Left forelimb (tissue), 1 donor: ENCODE measurements around the gene RBFOX1.

Source experiments
- DNase-seq: peaks from one replicate; pipeline ENCODE4 v3.0.0-alpha.2; 2018; ENCODE audit warnings: low spot score

Gene RBFOX1

GRCh38 chr16:7605812-7606211 is 273.2 kb downstream of the RBFOX1 start:
- DNase-seq, result no peak

- no peak for DNase-seq
These were observed 280.0 kb downstream of the RBFOX1 start for GRCh38 chr16:7612671-7613070.

- no peak for DNase-seq
These were observed 280.9 kb downstream of the RBFOX1 start for GRCh38 chr16:7613518-7613917.

GRCh38 chr16:7614021-7614795 is 281.6 kb downstream of the RBFOX1 start:
- no peak for DNase-seq

- no peak for DNase-seq
These were observed 282.9 kb downstream of the RBFOX1 start for GRCh38 chr16:7615565-7615964.

GRCh38 chr16:7624871-7625766 is 292.5 kb downstream of the RBFOX1 start:
- no peak for DNase-seq

GRCh38 chr16:7628981-7629380 is 296.3 kb downstream of the RBFOX1 start:
- DNase-seq, result no peak

GRCh38 chr16:7629571-7629970 is 296.9 kb downstream of the RBFOX1 start:
- DNase-seq, result no peak

- no peak for DNase-seq
These were observed 304.8 kb downstream of the RBFOX1 start for GRCh38 chr16:7637446-7637845.

GRCh38 chr16:7638306-7638705 is 305.7 kb downstream of the RBFOX1 start:
- no peak for DNase-seq

GRCh38 chr16:7640334-7640733 is 307.7 kb downstream of the RBFOX1 start:
- DNase-seq, result no peak

- DNase-seq, result no peak
These were observed 311.5 kb downstream of the RBFOX1 start for GRCh38 chr16:7644176-7644575.

GRCh38 chr16:7644811-7645210 is 312.2 kb downstream of the RBFOX1 start:
- DNase-seq, result no peak

GRCh38 chr16:7646821-7647500 is 314.3 kb downstream of the RBFOX1 start:
- DNase-seq, result no peak

GRCh38 chr16:7650431-7650830 is 317.8 kb downstream of the RBFOX1 start:
- DNase-seq, result no peak

- DNase-seq, result no peak
These were observed 319.3 kb downstream of the RBFOX1 start for GRCh38 chr16:7651803-7652570.

- no peak for DNase-seq
These were observed 321.3 kb downstream of the RBFOX1 start for GRCh38 chr16:7653746-7654461.

- DNase-seq, result no peak
These were observed 343.0 kb downstream of the RBFOX1 start for GRCh38 chr16:7675628-7676027.

GRCh38 chr16:7680296-7680695 is 347.7 kb downstream of the RBFOX1 start:
- DNase-seq, result no peak

- DNase-seq, result no peak
These were observed 356.2 kb downstream of the RBFOX1 start for GRCh38 chr16:7688811-7689210.

GRCh38 chr16:7689234-7689633 is 356.6 kb downstream of the RBFOX1 start:
- no peak for DNase-seq
